ENCODE measurements around the gene XXYLT1.

XXYLT1 gene

GRCh38 chr3:195072916-195073564 lies 197.9 kb downstream of the XXYLT1 start:
- DNase-seq, result no peak

GRCh38 chr3:195071916-195072820 lies 198.8 kb downstream of the XXYLT1 start:
- no peak for DNase-seq

- no peak for DNase-seq
These were observed 199.8 kb downstream of the XXYLT1 start for GRCh38 chr3:195071011-195071728.

GRCh38 chr3:195070336-195070735 lies 200.6 kb downstream of the XXYLT1 start:
- DNase-seq, result no peak

DNA sequence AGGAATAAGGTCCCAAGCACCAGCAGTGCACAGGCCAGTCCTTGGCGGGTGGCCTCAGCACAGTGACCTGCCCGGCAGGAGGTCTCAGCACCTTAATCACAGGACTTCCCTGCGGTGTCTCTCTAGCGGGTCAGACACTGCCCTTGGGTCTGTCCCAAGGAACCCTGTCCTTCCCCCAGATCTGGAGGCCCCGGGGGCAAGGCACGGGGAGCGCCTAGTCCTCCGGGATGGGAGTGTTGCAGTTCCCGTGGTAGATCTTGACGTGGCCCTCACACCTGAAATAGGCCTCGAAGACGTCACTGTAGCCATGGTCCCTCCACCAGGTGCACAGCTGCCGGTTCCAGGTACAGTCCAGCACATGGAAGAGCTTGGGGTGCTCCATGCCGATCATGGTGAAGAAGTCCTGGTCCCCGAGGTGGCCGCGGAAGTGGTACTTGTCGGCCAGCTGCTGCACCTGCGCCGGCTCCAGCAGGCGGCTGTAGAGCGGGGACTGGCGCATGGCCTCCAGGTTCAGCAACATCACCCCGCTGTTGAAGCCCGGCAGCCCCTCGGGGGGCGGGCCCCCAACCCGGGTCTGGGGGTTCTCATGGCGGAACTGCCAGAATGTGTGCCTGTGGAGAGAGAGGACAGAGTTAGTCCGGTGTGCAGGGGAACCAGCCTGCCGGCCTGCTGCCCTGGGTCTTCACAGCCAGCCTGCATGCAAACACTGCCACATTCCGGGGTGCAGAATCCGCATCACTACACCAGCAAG lies 201.3 kb downstream of the XXYLT1 start:
- DNase-seq, result no peak

GRCh38 chr3:195068084-195069080 lies 202.6 kb downstream of the XXYLT1 start:
- DNase-seq, result no peak

GRCh38 chr3:195066441-195066841 lies 204.5 kb downstream of the XXYLT1 start:
- DNase-seq, result no peak

DNA sequence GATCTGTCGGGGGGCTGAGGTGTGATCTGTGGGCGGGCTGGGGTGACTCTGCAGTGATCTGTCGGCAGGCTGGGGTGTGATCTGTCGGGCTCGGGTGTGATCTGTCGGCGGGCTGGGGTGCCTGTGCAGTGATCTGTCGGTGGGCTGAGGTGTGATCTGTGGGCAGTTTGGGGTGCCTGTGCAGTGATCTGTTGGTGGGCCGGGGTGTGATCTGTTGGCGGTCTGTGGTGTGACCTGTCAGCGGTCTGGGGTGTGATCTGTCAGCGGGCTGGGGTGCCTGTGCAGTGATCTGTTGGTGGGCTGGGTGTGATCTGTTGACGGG lies 205.1 kb downstream of the XXYLT1 start:
- DNase-seq, result no peak

DNA sequence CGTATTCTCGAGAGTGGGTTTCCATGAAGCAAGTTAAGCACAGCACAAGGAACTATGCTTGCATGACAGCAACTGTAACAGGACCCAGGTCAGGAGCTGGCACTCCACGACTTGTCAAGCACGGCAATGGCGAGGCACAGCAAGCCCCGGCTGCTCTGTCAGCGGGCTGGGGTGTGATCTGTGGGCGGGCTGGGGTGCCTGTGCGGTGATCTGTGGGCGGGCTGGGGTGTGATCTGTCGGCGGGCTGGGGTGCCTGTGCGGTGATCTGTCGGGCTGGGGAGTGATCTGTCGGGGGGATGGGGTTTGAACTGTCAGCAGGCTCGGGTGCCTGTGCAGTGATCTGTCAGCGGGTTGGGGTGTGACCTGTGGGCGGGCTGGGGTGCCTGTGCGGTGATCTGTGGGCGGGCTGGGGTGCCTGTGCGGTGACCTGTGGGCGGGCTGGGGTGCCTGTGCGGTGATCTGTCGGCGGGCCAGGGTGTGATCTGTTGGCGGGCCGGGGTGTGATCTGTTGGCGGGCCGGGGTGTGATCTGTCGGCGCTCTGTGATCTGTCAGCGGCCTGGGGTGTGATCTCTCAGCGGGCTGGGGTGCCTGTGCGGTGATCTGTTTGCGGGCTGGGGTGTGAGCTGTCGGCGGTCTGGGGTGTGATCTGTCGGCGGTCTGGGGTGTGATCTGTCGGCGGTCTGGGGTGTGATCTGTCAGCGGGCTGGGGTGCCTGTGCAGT lies 205.7 kb downstream of the XXYLT1 start:
- no peak for DNase-seq

DNA sequence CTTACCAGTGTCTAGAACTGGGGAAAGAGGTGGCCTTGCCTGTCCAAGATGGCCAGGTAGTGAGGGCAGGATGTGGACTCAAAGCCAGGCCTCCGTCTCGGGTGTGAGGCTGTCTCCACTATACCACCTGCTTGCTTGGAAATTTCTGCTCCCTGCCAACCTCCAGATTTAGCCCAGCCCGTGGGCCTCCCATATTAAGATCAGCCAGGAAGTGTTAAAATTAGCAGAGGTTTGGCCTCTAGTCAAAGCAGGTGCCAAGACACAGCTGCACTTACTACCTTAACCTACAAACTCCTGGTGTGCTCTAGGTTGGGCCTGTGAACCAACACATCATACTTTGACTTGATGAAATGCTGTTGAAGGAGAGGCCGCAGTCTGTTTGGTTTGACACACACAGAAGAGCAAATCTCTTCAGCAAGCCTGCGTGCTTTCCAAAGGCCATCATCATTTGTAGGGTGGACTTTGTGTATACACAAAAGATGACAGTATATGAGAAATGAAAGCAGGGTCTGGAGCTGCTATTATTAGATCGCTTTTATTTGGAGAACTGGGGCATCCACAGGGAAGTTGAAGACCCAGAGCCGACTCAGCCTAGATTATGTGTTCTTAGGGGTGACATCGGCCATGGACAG lies 206.5 kb downstream of the XXYLT1 start:
- no peak for DNase-seq

GRCh38 chr3:195063581-195064193 lies 207.3 kb downstream of the XXYLT1 start:
- no peak for DNase-seq

GRCh38 chr3:195062866-195063540 lies 208.0 kb downstream of the XXYLT1 start:
- no peak for DNase-seq

DNA sequence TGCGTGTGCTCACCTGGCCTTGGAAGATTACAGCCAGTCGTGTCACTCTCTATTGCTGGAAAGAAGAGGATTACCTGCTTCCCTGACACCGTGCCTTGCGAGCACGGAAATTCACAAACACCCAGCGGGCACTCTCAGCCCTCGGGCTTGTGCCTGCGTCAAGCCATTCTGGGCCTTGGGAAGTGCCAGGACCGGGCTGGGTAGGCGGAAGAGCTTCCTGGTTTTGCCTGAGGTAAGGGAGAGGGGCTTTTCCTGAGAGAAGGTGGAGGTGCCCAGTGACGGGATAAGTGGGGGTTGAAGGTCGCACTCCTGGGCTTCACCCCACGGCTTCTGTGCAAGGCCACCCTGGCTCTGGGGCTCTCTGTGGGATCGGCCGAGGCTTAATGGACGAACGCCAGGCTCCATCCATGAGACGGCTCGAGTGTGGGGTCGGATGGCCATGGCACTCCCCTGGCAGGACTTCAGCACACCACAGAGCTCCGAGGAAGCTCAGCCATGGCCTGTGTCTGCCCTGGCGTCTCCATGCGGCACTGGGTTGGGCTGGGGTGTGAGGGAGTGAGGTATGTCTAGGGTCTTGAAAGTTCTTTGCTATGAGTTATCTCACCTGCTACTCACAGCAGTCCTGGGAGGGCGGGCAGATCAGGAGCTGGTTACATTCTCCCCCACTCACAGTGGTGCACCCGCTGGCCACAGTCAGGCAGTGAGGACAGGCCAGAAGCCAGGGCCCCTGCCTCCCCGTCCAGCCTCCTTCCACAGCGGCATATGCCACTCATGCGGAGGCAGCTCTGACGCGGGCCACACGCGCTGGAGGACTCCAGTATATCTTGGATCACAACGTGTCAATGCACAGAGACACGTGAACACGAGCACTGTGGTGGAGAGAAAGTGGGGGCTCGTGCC lies 209.0 kb downstream of the XXYLT1 start:
- no peak for DNase-seq

DNA sequence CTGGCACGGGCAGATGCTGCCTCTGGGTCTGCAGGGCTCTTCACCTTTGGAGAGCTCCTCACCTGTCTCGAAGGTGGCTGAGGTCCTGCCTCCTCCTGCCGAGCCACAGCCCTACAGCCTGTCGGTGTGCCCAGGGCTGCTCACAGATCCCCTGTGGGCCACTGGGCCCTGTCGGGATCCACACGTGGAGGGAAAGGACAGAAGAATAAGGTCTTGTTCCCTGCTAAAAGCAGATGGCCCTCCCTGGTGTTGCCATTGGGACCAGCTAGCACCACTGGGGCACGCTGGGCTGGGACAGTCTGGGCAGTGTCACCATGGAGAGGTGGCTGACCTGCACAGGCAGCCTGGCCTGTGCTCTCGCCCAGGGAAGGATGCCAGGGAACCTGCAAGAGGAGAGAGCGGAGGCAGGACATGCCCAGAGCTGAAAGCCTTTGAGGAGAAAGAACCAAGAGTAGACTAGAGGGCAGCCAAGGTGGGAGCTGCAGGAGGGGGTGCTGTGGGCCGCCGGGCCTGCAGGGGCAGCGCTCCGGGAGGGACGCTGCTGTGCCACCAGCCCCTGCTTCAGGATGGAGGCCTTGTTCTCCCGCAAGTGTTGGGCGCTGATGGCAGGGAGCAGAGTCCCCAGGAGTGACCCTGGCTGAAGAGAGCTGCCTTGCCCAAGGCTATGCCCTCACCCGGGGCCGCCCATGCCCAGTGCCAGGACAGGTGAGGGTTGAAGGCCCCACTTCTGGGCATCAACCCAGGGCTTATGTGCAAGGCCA lies 210.2 kb downstream of the XXYLT1 start:
- no peak for DNase-seq

- no peak for DNase-seq
These were observed 210.8 kb downstream of the XXYLT1 start for GRCh38 chr3:195060217-195060481.

DNA sequence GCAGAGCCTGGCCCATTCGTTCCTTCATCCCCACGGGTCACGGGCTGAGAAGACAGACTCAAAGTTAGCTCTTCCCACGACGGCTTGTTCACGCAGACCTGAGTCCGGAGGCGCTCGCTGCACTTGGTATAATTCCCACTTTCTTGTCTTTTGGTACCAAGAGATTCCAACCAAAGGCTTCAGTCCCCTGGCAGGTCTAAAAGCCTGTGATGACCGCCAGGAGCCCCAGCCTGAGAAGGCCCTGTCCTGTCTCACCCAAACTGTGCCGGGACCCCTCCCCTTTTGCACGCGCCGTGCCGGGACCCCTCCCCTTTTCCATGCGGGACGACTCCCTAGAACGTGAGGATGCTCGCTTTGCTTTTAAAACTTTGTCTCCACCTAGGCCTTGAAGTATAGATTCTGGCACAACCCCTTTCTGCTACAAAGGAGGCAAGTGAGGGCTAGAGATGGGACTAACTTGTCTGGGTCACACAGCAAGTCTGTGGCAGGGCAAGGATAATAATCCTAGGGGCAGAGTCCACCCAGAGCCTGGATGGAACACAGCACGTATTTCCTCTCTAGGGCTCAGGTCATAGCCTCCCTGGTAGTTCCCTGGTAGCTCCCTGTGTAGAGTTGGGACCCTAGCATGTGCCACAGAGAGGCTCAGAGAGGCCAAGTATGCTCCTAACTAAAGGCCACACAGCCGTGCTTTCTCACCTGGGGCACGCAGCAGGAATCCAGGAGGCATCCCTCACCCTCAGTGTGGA lies 211.3 kb downstream of the XXYLT1 start:
- no peak for DNase-seq

- no peak for DNase-seq
These were observed 212.0 kb downstream of the XXYLT1 start for GRCh38 chr3:195059006-195059350.
